A673 (cell line): Measurements from ENCODE around the gene TNFRSF18. TPM values are rescaled to one million over a fixed set of nuclear protein-coding genes. Genes with fewer than 3 reads are reported as not detected.

Source experiments
- BruUV-seq: library from RNA; stranded (reverse); fragments of 400-500 nt; replicated peaks from 2 replicates; lab custom pipeline; 2021; lab: Mats Ljungman, UMichigan
- CTCF ChIA-PET: fragments of 300-600 bp; sonication (Branson Sonifier 250); formaldehyde crosslinking; loops from one replicate; lab custom pipeline; 2022; ENCODE audit warnings: antibody characterized with exemption; lab: Charles Lee
- POLR2A ChIA-PET: fragments of 300-600 bp; sonication (Branson Sonifier 250); formaldehyde crosslinking; loops from one replicate; lab custom pipeline; 2022; ENCODE audit warnings: antibody characterized with exemption; ENCODE audit not compliant: low non-redundant PET; lab: Charles Lee
- DNase-seq: peaks from one replicate; pipeline ENCODE4 v3.0.0-alpha.2; 2015; ENCODE audit warnings: low spot score
- H3K27ac ChIP-seq: fragments of 200-600 bp; sonication (generic); 2 replicates; pipeline ENCODE4 v1.5.1; 2016; ENCODE audit warnings: mixed run types, low read depth, mild to moderate bottlenecking, mixed read lengths, antibody characterized with exemption, low read length; ENCODE audit not compliant: poor library complexity, severe bottlenecking
- H3K27me3 ChIP-seq: fragments of 200-600 bp; sonication (generic); replicated peaks from 2 replicates; pipeline ENCODE4 v1.6.1; 2017; ENCODE audit warnings: mixed run types, low read depth, mild to moderate bottlenecking, mixed read lengths, antibody characterized with exemption, low read length; ENCODE audit not compliant: insufficient read depth, poor library complexity
- H3K36me3 ChIP-seq: fragments of 200-600 bp; sonication (generic); 2 replicates; pipeline ENCODE4 v1.6.1; 2016; ENCODE audit warnings: mixed run types, mild to moderate bottlenecking, mixed read lengths, antibody characterized with exemption, low read length; ENCODE audit not compliant: insufficient read depth, poor library complexity, severe bottlenecking
- H3K4me1 ChIP-seq: fragments of 200-600 bp; sonication (generic); 2 replicates; pipeline ENCODE4 v1.6.1; 2017; ENCODE audit warnings: mixed run types, mild to moderate bottlenecking, mixed read lengths, antibody characterized with exemption, low read length; ENCODE audit not compliant: insufficient read depth, poor library complexity, severe bottlenecking
- H3K4me3 ChIP-seq: fragments of 200-600 bp; sonication (generic); 2 replicates; pipeline ENCODE4 v1.5.1; 2016; ENCODE audit warnings: low read depth, mixed run types, mild to moderate bottlenecking, mixed read lengths, low read length; ENCODE audit not compliant: poor library complexity, severe bottlenecking
- H3K9me3 ChIP-seq: fragments of 200-600 bp; sonication (generic); 2 replicates; pipeline ENCODE4 v1.6.1; 2016; ENCODE audit warnings: mixed run types, low read depth, mild to moderate bottlenecking, mixed read lengths, antibody characterized with exemption, low read length; ENCODE audit not compliant: poor library complexity, severe bottlenecking
- EZH2 ChIP-seq: fragments of 200-600 bp; sonication (generic); IDR thresholded peaks from 2 replicates; pipeline ENCODE4 v1.6.1; 2017; ENCODE audit warnings: borderline replicate concordance, low read depth, mild to moderate bottlenecking, mixed read lengths, antibody characterized with exemption, low read length; ENCODE audit not compliant: poor library complexity, severe bottlenecking
- intact Hi-C: fragments of 100-400 bp; cut with micrococcal nuclease; formaldehyde crosslinking; loops from one replicate; pipeline ENCODE4 v1.10.0; 2022; ENCODE audit not compliant: unreplicated experiment
- total RNA-seq: library from RNA; stranded (reverse); gene quantifications from 2 replicates; pipeline ENCODE4 v1.2.3, GENCODE V29; 2021
- TF ChIP-seq, protein P1 (sequence below): fragments of 300-800, 200-600 bp; sonication (generic); conservative IDR thresholded peaks from 2 replicates; pipeline ENCODE4 v1.5.1; 2017; ENCODE audit warnings: low read depth, mild to moderate bottlenecking, antibody characterized with exemption, low read length, moderate library complexity, mixed read lengths

TNFRSF18 gene
- total RNA-seq, 1 experiment from 2014 or later, result 0.77 TPM

DNA sequence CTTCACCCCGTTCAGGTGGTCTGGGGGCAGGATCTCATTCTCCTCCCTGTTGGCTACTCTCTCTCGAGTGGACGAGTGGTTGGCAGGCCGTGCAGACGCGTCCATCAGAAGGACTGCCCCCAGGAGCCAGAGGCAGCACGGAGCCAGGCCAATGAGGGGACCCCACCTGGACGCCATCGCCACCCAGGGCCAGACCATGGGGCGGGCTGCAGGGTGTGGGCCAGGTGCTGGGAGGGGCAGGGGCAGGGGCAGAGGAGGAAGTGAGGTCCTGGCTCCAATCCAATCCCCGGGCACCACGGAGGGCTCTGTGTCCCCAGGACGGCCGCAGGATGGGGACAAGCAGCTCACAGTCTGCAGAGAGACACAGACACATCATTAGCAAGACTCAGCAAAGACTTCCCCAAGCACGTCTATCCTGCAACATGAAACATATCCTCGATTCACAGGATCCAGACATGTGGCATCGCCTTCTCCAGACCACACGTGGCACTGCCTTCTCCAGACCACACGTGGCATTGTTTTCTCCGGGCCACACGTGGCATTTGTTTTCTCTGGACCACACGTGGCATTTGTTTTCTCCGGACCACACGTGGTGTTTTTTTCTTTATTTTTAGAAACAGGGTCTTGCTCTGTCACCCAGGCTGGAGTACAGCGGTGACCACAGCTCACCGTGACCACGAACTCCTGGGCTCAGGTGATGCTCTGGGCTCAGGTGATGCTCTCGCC lies 22.4 kb upstream of the TNFRSF18 start:
- intact Hi-C loops, result no loop called here
- no peak for DNase-seq
- ChIA-PET POLR2A (no interaction called here), CTCF (no interaction called here)
- H3K27me3 ChIP-seq, result no peaks in the 10 kb centered on the region
- TF ChIP-seq, protein P1, sequence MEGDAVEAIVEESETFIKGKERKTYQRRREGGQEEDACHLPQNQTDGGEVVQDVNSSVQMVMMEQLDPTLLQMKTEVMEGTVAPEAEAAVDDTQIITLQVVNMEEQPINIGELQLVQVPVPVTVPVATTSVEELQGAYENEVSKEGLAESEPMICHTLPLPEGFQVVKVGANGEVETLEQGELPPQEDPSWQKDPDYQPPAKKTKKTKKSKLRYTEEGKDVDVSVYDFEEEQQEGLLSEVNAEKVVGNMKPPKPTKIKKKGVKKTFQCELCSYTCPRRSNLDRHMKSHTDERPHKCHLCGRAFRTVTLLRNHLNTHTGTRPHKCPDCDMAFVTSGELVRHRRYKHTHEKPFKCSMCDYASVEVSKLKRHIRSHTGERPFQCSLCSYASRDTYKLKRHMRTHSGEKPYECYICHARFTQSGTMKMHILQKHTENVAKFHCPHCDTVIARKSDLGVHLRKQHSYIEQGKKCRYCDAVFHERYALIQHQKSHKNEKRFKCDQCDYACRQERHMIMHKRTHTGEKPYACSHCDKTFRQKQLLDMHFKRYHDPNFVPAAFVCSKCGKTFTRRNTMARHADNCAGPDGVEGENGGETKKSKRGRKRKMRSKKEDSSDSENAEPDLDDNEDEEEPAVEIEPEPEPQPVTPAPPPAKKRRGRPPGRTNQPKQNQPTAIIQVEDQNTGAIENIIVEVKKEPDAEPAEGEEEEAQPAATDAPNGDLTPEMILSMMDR, result no peak
- no peak for TF ChIP-seq EZH2
- no peaks in the 10 kb centered on the region for H3K9me3 ChIP-seq
- H3K4me1 ChIP-seq, result peaks cover 21% of the 10 kb centered on the region
- no TSS peak for BruUV-seq
- no peak overlapping the region for H3K4me3 ChIP-seq
- peaks cover 24% of the 10 kb centered on the region for H3K36me3 ChIP-seq
- H3K27ac ChIP-seq, result no peak overlapping the region

DNA sequence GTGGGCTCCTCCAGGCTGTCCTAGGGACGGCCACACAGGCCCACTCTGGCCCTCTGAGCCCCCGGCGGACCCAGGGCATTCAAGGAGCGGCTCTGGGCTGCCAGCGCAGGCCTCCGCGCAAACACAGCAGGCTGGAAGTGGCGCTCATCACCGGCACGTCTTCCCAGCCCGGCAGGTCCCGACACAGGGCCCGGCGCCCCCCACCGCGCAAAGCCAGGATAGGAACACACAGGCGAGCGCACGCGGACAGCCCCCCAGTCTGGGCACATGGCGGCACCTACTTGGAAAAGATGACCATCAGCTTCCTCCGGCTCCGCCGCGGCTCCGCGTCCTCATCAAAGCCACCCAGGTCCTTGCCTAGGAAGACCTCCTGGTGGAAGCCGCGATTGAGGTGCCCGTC lies 21.8 kb upstream of the TNFRSF18 start:
- Histone ChIP-seq H3K4me3 (no peak overlapping the region), H3K9me3 (no peaks in the 10 kb centered on the region), H3K36me3 (peaks cover 20% of the 10 kb centered on the region), H3K4me1 (peaks cover 16% of the 10 kb centered on the region), H3K27me3 (no peaks in the 10 kb centered on the region), H3K27ac (no peak overlapping the region)
- POLR2A ChIA-PET, result no interaction called here
- TF ChIP-seq, protein P1, result no peak
- no peak for TF ChIP-seq EZH2
- intact Hi-C loops, result no loop called here
- no TSS peak for BruUV-seq
- no peak for DNase-seq
- CTCF ChIA-PET, result no interaction called here

DNA sequence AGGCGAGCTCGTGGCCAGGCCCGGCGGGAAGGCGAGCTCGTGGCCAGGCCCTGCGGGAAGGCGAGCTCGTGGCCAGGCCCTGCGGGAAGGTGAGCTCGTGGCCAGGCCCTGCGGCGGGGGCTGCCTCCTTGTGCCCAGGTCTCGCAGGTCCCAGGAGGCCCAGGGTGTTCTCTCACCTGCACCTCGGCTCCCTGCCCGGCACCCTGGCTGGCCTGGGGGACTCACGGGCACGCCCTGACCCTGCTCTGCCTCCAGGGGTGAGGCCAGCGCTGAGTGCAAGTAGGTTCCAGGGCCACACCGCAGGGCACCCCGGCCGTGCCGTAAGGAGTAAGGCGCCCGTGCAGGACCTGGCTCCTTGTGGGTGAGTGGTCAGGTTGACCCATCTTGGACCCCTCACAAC lies 21.0 kb upstream of the TNFRSF18 start:
- intact Hi-C loops, result no loop called here
- no TSS peak for BruUV-seq
- Histone ChIP-seq H3K27me3 (no peaks in the 10 kb centered on the region), H3K27ac (no peak overlapping the region), H3K36me3 (peaks cover 25% of the 10 kb centered on the region), H3K4me1 (peaks cover 8% of the 10 kb centered on the region), H3K9me3 (no peaks in the 10 kb centered on the region), H3K4me3 (no peak overlapping the region)
- ChIA-PET CTCF (no interaction called here), POLR2A (no interaction called here)
- DNase-seq, result no peak
- TF ChIP-seq, protein P1, result no peak
- no peak for TF ChIP-seq EZH2
